WTC11 (cell line): Measurements from ENCODE around the gene HIBADH.

Source experiments
- CTCF ChIP-seq: fragments of 200-600 bp; IDR thresholded peaks from 2 replicates; pipeline ENCODE4 v1.8.0; 2022; ENCODE audit warnings: antibody characterized with exemption
- E2F4 ChIP-seq: sonication (generic); formaldehyde crosslinking; IDR thresholded peaks from 2 replicates; pipeline ENCODE4 v1.8.1; 2022; ENCODE audit warnings: low read depth, mild to moderate bottlenecking, moderate library complexity, missing genetic modification reagents, borderline replicate concordance

- TF ChIP-seq CTCF = no peak
- TF ChIP-seq E2F4 = no peak
Measured at GRCh38 chr7:27670676-27671075, 8.0 kb upstream of the HIBADH start.
